Erythroblast (primary cell): ENCODE measurements around the gene ARHGAP6.

Source experiments
- GATA1 ChIP-seq: IDR thresholded peaks from 2 replicates; pipeline ENCODE4 v1.6.1; 2011; ENCODE audit warnings: low read depth, mild to moderate bottlenecking, control low read depth, low read length, moderate library complexity
- POLR2A ChIP-seq: IDR thresholded peaks from 2 replicates; pipeline ENCODE4 v1.6.1; 2011; ENCODE audit warnings: mild to moderate bottlenecking, low read length

DNA sequence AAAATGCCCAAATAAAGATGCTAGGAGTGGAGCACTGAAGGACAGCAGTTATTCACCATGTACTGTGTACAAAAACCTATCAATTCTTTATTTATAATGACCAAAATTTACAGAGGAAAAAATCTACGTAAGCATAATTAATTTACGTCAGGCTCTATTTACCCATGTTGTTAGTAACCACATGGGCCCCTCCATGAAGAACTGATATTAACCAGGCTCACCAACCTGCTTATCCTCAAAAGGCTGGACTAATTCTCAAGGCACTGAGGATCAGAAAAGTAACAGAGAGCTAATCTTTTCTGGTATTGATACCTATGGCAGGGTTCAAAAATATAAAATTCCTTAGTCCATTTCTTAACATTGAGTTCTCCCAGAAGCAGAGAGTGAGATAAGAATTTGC is 140.0 kb downstream of the ARHGAP6 start:
- no peak for TF ChIP-seq POLR2A
- no peak for TF ChIP-seq GATA1
